ENCODE measurements around the gene LRRIQ1. TPM values are rescaled to one million over a fixed set of nuclear protein-coding genes. Genes with fewer than 3 reads are reported as not detected.

LRRIQ1 gene
- total RNA-seq, 1 experiment from 2014 or later = 0.39 TPM

DNA sequence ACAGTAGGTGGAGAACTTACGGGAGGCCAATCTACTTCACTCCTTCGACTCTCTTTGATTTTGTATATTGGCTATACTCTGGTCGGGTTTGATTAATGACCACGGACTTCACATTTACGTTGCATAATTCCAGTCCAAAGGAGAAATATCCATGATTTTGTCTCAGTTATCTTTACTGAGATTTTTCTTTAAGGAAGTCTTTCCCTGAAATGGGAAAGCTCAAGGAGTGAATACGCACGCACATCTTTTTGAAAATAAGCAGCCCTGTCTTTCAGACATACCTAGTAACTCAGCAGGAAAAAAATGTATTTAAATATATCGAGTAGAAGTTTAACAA lies 238.1 kb downstream of the LRRIQ1 start:
- Histone ChIP-seq H3K9me3 (ENCODE audit: control insufficient read depth, low read depth, low read length) (no peaks in the 10 kb centered on the region), H4K8ac (replicated peaks; ENCODE audit: insufficient read length, low read depth, low read length) (no peak overlapping the region), H3K4me1 (ENCODE audit: insufficient read depth, low read length) (no peaks in the 10 kb centered on the region), H2BK15ac (ENCODE audit: low read depth, low read length) (no peak overlapping the region), H3T11ph (ENCODE audit: low read length) (no peak overlapping the region), H2BK20ac (ENCODE audit: low read depth, low read length, poor library complexity, severe bottlenecking) (no peak overlapping the region), H3K23me2 (ENCODE audit: insufficient read length, low read depth, low read length, poor library complexity, severe bottlenecking) (peaks cover 25% of the 10 kb centered on the region), H2BK5ac (ENCODE audit: insufficient read length, low read length) (no peak overlapping the region), H3K56ac (ENCODE audit: insufficient read length, low read depth, low read length) (no peak overlapping the region), H2BK12ac (ENCODE audit: insufficient read length, low read depth, low read length) (no peak overlapping the region), H3K4ac (ENCODE audit: low read depth, low read length) (no peak overlapping the region), H3K27ac (ENCODE audit: insufficient read length, low read depth, low read length) (no peak overlapping the region), H3K79me1 (ENCODE audit: insufficient read depth, low read depth, low read length, poor library complexity, severe bottlenecking) (no peaks in the 10 kb centered on the region), H4K20me1 (ENCODE audit: control insufficient read depth, insufficient read depth, insufficient read length) (no peaks in the 10 kb centered on the region), H2AK5ac (ENCODE audit: insufficient read length, low read length) (no peak overlapping the region), H4K91ac (ENCODE audit: insufficient read length, low read depth, low read length) (no peak overlapping the region), H3K79me2 (ENCODE audit: insufficient read depth, low read length) (no peaks in the 10 kb centered on the region), H2AFZ (ENCODE audit: low read length) (no peak overlapping the region), H4K5ac (ENCODE audit: insufficient read length, low read depth, low read length) (no peak overlapping the region), H2BK120ac (ENCODE audit: low read depth, low read length, poor library complexity, severe bottlenecking) (no peak overlapping the region), H3K18ac (ENCODE audit: insufficient read length, low read depth, low read length) (no peak overlapping the region), H3K14ac (ENCODE audit: insufficient read depth, low read length) (no peak overlapping the region), H3K9ac (ENCODE audit: extremely low read depth, insufficient read length, low read length) (no peak overlapping the region), H3K27me3 (ENCODE audit: insufficient read depth, low read length) (peaks cover 57% of the 10 kb centered on the region), H3K23ac (ENCODE audit: insufficient read length, low read depth, low read length) (no peak overlapping the region), H3K4me2 (ENCODE audit: insufficient read depth, insufficient read length, low read length) (peak overlapping the region; percentile 99)
- Mint-ChIP-seq H3K4me1 (peaks cover 15 to 27% of the 10 kb centered on the region in 2 experiments), H3K27me3 (ENCODE audit: low read depth) (peaks cover 78% of the 10 kb centered on the region), H3K27ac (no peak overlapping the region), H3K9me3 (peaks cover 0 to 3% of the 10 kb centered on the region in 2 experiments; a peak in 1 of 5 replicates), H3K36me3 (ENCODE audit: insufficient read depth in 1 of 3, low read depth in 3 of 3) (no peaks in the 10 kb centered on the region; a peak in 1 of 7 replicates), H3K4me3 (peak overlapping the region in 1 of 2 experiments; percentile 82; a peak in 2 of 5 replicates)
- TF ChIP-seq, protein P1, sequence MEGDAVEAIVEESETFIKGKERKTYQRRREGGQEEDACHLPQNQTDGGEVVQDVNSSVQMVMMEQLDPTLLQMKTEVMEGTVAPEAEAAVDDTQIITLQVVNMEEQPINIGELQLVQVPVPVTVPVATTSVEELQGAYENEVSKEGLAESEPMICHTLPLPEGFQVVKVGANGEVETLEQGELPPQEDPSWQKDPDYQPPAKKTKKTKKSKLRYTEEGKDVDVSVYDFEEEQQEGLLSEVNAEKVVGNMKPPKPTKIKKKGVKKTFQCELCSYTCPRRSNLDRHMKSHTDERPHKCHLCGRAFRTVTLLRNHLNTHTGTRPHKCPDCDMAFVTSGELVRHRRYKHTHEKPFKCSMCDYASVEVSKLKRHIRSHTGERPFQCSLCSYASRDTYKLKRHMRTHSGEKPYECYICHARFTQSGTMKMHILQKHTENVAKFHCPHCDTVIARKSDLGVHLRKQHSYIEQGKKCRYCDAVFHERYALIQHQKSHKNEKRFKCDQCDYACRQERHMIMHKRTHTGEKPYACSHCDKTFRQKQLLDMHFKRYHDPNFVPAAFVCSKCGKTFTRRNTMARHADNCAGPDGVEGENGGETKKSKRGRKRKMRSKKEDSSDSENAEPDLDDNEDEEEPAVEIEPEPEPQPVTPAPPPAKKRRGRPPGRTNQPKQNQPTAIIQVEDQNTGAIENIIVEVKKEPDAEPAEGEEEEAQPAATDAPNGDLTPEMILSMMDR (conservative IDR thresholded peaks at IDR 0.05) = no peak
- WGBS (ENCODE audit: extremely low coverage, insufficient read length, low lambda C conversion rate) = no CpG with 5 or more reads among the region's 8 CpGs
- no peak for DNase-seq
